ENCODE data around the gene ZYX.
"Not testable (repeated sequence)": the region's sequence is repeated elsewhere in the genome, so short reads cannot be mapped to it uniquely, and the experiment has no call there.

ZYX gene

DNA sequence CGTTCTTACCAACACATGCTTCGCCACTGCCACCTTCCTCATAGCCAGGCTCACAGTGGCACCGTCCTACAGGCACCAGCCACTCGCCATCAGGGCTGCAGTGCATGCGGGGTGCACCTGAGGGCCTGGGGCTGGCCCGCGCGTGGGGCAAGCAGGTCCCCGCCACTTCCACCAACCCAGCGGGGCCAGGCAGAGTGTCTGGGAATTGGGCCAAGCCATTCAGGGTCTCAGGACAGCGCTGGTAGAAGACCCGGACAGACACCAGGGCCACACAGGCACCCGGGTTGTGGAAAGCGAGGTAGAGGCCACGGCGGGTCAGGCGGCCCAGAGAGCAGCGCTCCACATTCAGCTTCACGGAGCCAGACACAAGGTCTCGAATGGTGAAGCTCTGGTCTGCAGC, 18.5 kb downstream of the ZYX start:
- DNase-seq, result no peak

DNA sequence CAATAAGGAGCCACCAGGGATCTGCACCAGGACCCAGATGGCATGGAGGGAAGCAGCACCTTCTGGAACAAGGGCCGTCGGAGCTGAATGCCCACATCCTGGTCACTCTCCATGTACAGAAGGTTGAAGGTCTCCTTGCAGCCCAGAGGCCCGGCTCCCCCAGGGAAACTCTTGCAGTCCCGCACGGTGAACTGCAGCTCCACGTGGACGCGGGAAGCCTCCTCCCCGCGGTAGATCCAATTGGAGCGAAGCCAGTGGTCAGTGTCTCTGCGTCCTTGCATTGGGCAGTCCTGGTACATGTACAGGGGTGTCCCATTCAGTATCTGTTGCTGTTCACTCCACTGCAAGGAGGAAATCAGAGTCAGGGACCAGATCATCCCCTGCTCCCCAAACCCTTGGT, 20.1 kb downstream of the ZYX start:
- no peak for DNase-seq

DNA sequence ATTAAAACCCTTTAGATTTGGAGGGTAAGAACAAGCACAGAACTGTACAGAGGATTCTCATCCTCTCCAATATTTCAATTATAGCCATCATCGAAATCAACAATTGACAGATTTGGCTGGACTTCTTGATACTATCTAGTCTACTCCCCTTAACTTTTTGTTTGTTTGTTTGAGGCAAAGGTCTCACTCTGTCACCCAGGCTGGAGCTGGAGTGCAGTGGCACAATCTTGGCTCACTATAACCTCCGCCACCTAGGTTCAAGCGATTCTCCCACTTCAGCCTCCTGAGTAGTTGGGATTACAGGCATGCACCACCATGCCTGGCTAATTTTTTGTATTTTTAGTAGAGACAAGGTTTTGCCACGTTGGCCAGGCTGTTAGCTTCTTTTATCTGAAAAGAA, 21.1 kb downstream of the ZYX start:
- not testable (repeated sequence) for DNase-seq

DNA sequence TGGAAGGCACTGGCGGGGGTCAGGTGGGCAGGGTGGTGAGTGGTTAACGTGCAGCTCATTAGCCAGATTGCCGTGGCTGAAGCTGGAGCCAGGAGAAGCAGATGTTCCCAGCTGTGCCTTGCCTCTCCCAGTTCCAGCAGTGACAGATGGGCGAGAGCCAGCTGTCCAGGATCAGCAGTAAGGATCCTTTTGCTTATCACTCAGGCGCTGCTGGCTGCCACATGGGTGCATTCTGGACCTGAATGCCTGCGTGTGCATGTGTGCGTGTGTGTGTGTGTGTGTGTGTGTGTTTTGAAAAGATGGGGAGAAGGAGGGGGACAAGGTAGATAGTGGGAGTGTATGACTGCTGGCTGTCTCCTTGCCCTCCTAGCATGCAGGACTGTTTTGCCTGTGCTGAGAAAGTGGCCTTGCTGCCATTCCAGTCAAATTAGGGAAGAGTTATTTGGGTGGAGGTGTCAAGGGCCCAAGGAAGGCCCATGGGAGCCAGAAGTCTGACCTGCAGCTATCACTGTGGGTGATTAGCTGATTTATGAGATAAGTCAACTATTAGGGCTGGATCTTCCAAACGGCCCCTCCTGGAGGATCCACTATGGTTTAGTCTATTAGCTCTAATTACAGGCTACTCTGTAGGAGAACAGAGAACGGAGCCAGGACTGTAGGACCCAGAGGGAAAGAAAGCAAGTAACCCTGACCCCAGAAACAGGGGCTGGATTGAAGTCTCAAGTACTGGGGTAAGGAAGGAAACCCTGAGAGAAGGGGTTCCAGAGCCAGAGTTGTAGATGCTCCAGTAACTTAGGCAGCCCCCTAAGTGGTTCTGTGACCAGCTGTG, 24.2 kb downstream of the ZYX start:
- no peak for DNase-seq

DNA sequence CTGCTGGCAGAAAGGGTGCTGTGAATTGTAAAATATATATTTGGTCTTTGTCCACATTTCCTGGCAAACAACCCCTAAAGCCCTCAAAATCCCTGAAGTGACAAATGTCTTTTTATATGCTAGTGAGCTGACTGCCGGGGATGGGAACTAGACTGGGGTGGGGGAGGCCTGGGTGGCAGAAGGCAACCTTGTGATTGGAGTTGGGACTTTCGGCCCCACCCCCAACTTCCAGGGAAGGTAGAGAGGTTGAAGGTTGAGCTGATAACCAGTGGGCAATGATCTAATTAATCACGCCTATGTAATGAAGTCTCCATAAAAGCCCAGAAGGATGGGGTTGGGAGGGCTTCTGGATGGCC, 24.8 kb downstream of the ZYX start:
- no peak for DNase-seq

GRCh38 chr7:143407287-143408251, 26.4 kb downstream of the ZYX start:
- DNase-seq, result no peak

DNA sequence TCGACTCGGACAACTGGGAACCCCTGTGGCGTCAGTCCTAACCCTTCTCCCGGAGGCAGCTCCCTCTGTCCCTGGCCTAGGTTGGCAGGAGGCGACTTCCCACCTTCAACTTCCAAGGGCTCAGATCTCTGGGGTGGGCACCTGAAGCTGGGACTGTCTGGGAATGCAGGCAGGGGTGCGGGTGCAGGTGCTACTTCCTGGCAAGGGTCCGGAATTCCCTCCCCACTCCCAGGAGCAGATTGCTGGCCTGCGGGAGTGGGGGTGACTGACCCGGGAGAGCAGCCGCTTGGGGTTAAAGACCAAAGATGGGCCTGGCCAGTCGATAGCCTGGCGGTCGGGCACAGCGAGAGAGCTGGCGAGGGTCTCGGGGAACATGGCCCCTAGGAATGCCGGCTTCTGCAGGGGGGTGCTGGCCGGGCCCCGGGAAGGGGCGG, 27.1 kb downstream of the ZYX start:
- no peak for DNase-seq

- peak; percentile 18 for DNase-seq
Observed at GRCh38 chr7:143408686-143409561, 27.8 kb downstream of the ZYX start, which contains the start of gene EPHA1. TSS of gene EPHA1 (minus strand) at chr7:143408856. CDS start at chr7:143408805, 51 bp downstream.

GRCh38 chr7:143410521-143411004, 29.4 kb downstream of the ZYX start:
- DNase-seq, result no peak

GRCh38 chr7:143411976-143412708, 31.0 kb downstream of the ZYX start:
- no peak for DNase-seq

DNA sequence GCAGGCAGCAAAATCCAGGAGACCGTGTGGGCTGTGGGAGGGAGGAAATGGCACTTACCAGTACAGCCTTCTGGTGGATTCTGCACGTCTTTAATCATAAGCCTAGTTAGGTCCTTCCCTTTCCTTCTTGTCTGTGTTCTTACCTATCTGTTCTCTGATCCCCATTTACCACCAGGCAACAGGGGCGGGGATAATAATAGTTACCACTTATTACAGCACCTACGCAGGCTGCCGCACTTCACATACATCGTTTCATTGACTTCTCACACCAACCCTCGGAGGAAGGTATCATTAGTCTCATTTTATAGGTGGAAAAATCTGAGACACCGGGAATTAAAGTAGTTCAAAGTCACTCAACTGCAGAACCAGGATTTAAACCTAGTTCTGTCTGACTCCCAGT, 32.0 kb downstream of the ZYX start:
- no peak for DNase-seq

DNA sequence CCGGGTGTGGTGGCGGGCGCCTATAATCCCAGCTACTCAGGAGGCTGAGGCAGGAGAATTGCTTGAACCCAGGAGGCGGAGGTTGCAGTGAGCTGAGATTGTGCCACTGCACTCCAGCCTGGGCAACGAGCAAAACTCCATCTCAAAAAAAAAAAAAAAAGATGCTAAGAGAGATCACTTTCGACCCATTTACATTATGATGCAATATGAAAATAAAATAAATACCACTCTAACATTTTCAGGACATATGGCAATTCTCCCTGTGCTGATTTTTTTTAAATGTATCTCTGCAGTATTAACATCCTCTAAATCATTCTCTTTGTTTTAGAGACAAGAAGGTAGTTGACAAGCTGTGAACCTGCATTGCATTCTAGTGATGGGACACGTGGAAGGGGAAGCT, 34.1 kb downstream of the ZYX start:
- not testable (repeated sequence) for DNase-seq

DNA sequence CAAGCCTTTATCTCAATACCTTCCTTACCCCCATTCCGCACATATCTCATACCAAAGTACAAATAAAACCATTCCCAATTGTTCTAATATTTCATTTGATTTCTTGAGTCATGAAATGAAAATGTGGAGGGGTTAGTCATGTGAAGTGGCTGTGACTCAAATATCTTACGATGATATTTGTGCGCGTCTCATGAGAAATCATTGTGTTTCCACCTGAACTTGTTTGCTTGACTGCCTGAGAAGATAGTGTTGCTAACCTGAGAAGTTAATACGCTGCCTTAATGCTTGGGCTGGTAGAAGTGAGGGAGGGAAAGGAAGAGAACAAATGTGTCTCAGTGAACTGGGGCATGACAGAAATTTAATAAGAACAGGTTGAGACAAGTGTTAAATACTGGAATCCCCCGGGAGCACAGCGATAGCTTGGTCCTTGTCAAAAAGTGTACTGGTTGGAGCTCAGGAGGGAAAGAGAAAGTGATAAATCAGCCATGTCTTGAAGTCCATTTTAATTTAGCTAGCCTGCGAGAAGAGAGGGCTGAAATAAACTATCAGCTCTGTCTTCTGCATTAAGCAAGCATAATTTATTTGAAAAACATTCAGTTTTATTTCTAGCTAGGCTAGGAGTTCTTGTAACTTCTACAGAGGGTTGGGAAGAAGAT, 34.7 kb downstream of the ZYX start:
- DNase-seq, result no peak

- no peak for DNase-seq
Observed at GRCh38 chr7:143416565-143417149, 35.5 kb downstream of the ZYX start.

DNA sequence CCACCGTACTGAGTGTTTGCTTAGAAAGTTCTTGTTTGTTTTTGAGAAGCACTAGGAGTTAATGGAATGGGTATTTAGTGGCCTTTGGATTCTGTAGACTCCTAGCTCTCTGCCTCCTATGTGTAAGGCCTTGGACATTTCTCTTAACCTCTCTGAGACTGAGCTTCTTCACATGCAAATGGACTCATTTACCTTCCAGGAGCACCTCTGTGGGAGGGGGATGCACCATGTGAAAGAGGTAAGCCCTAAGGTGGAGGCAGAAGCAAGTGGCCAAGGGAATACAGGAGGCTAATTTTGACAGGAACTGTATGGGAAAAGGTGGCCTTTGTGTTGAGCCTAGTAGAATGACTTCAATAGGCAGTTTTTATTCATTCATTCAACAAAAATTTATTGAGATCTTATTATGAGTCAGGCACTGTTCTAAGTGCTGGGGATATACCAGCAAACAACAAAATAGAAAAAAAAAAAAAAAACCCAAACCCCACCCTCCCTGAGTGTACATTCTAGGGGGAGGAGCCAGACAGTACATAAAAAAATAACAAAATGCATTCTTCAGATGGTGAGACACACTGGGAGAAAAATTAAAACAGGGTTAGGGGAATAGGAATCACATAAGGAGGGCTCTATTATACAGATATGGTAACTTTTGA, 36.7 kb downstream of the ZYX start:
- no peak for DNase-seq

DNA sequence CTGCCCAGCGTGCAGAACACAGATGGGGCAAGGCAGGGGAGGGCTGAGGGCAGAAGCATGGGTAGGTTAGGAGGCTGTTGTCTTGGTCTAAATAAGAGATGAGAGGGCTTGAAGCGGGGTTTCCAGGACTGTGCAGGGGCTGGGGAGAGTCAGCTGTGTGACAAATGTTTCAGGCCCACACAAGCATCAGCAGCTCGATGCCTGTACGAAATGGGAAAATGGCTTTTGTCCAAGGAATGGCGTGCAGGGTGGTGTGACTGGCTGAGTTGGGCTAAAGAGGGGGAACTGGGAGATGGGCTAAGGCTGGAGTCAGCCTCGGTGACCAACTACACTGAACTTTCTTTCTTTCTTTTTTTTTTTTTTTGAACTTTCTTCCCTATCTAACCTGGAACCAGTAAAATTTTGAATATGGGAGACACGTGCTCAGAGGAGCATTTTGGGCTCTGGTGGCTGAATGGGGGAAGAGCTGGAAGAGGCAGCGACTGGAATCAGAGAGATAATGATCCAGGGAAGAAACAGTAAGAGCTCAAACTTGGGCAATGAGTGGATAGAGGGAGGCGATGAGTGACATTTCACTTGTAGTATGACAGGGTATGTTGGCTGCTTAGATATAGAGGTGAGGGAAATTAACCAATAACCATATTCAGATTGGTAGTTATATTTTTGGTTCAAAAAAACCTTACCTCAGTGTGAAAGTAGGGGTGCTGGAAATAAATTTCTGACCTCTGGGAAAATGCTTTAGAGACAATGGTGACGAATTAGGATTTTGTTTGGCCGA, 37.7 kb downstream of the ZYX start:
- DNase-seq, result no peak

- no peak for DNase-seq
Observed at GRCh38 chr7:143419880-143420279, 38.7 kb downstream of the ZYX start.

GRCh38 chr7:143420624-143421023, 39.5 kb downstream of the ZYX start:
- not testable (repeated sequence) for DNase-seq

- no peak for DNase-seq
Observed at GRCh38 chr7:143422033-143422432, 40.9 kb downstream of the ZYX start.

Data from retina (tissue), 1 donor.